Tibial artery (tissue), 4 donors: ENCODE data around the gene ASCL5.
A peak's percentile ranks its signal among the peaks of the same experiment; 100 is the strongest.

Experiments used
- DNase-seq, 2 donors: peaks; one replicate each; pipeline ENCODE4 v3.0.0-alpha.2; 2019
- H3K27ac ChIP-seq, 2 donors: fragments of 200-600 bp; sonication (generic) in 1 of 2; 1 replicate in 1 of 2; 2 replicates in 1 of 2; pipeline ENCODE4 v1.5.1; 2018 to 2019; ENCODE audit warnings: mild to moderate bottlenecking in 1 of 2
- H3K27me3 ChIP-seq, 2 donors: fragments of 200-600 bp; sonication (generic) in 1 of 2; one replicate each; pipeline versions ENCODE4 v1.5.1 to v1.6.0; 2016 to 2019
- H3K36me3 ChIP-seq, 3 donors: fragments of 200-600 bp; sonication (generic) in 2 of 3; one replicate each; pipeline ENCODE4 v1.5.1; 2016 to 2019; ENCODE audit warnings: mild to moderate bottlenecking in 2 of 3
- H3K4me1 ChIP-seq, 4 donors: fragments of 200-600 bp; sonication (generic) in 2 of 4; 1 replicate in 3 of 4; 2 replicates in 1 of 4; pipeline ENCODE4 v1.5.1; 2016 to 2019
- H3K4me3 ChIP-seq, 2 donors: fragments of 200-600 bp; sonication (generic) in 1 of 2; 1 replicate in 1 of 2; 2 replicates in 1 of 2; pipeline ENCODE4 v1.5.1; 2018 to 2019; ENCODE audit warnings: mild to moderate bottlenecking in 2 of 2
- H3K9me3 ChIP-seq, 3 donors: fragments of 200-600 bp; sonication (generic) in 1 of 3; one replicate each; pipeline ENCODE4 v1.5.1; 2016 to 2019
- CTCF ChIP-seq, 2 experiments: fragments of 200-600 bp in 1 of 2; fragments of 450-650 bp in 1 of 2; IDR thresholded peaks; one replicate each; pipeline ENCODE4 v1.5.1; 2017 to 2019; ENCODE audit warnings: antibody characterized with exemption in 2 of 2, mild to moderate bottlenecking in 1 of 2, moderate library complexity in 1 of 2
- intact Hi-C: fragments of 100-400 bp; cut with DNase I; formaldehyde crosslinking; loops from one replicate; pipeline ENCODE4 v1.15.0; 2023; ENCODE audit warnings: low total_unique reads

ASCL5 gene

DNA sequence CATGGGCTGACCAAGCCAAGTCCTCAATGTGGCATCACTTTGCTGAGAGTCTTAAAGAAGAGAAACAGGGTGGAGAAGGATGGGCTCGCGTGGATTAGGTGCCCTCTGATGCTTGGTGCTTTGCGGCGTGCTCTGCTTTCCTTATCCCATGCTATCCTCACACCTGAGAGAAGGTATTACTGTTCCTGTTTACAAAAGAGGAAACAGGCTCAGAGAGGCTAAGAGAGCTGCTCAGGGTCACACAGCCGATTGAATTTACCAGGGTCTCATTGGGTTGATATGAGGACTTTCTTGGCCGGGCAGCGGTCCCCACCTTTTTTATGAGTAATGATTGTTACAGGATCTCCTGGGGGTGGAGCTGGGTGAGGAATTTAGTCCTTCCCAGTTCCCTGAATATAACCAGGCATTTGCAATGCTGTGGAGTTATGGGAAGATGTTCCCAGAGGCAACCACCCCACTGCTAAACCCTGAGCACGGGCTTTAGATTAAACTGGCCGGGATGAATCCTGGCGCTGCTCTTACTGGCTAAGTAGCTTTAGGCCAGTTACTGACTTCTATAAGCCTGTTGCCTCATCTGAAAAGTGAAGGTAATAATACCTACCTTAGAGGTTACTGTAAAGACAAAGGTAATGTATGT, 4.5 kb downstream of the ASCL5 start:
- no peaks in the 10 kb centered on the region for H3K9me3 ChIP-seq
- H3K4me1 ChIP-seq: no peaks in the 10 kb centered on the region
- no peak for DNase-seq
- H3K27ac ChIP-seq: no peak overlapping the region
- H3K36me3 ChIP-seq: no peaks in the 10 kb centered on the region
- intact Hi-C loops: no loop called here
- no peak for TF ChIP-seq CTCF (IDR thresholded peaks at IDR 0.05)
- H3K27me3 ChIP-seq: peaks cover 0 to 48% of the 10 kb centered on the region in 2 donors
- no peak overlapping the region for H3K4me3 ChIP-seq

- intact Hi-C loops: no loop called here
- no peak overlapping the region for H3K27ac ChIP-seq
- H3K4me3 ChIP-seq: no peak overlapping the region
- peaks cover 0 to 29% of the 10 kb centered on the region in 2 donors for H3K27me3 ChIP-seq
- H3K9me3 ChIP-seq: no peaks in the 10 kb centered on the region
- no peaks in the 10 kb centered on the region for H3K36me3 ChIP-seq
- H3K4me1 ChIP-seq: peaks cover 0 to 7% (median 6%) of the 10 kb centered on the region in 4 donors
- no peak for DNase-seq
- TF ChIP-seq CTCF (IDR thresholded peaks at IDR 0.05): peak; percentile 56 to 69
Observed at GRCh38 chr1:201119206-201120197, 7.5 kb downstream of the ASCL5 start.

DNA sequence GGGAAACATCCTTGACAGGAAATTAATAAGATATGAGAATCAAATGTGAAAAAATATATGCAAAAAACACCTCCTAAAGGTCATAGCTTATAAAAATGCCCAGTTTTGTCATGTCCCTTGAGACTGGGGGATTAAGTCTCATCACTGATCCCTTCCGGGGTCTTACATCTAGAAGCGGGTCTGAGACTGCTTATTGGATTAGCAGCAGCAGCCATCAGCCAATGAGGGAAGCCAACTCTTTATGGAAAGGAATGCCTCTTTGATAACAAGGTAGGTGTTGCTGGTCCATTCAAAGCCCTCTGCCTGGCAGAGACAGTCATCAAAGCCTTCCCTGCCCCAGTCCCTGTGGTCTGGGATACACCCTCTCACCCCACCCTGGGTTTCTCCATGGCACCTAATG, 10.9 kb downstream of the ASCL5 start:
- peaks cover 0 to 4% of the 10 kb centered on the region in 2 donors for H3K27me3 ChIP-seq
- H3K4me3 ChIP-seq: no peak overlapping the region
- no peak overlapping the region for H3K27ac ChIP-seq
- intact Hi-C loops: no loop called here
- no peak for DNase-seq
- no peaks in the 10 kb centered on the region for H3K9me3 ChIP-seq
- TF ChIP-seq CTCF (IDR thresholded peaks at IDR 0.05): no peak
- H3K4me1 ChIP-seq: peaks cover 0 to 12% (median 6%) of the 10 kb centered on the region in 4 donors
- H3K36me3 ChIP-seq: no peaks in the 10 kb centered on the region

DNA sequence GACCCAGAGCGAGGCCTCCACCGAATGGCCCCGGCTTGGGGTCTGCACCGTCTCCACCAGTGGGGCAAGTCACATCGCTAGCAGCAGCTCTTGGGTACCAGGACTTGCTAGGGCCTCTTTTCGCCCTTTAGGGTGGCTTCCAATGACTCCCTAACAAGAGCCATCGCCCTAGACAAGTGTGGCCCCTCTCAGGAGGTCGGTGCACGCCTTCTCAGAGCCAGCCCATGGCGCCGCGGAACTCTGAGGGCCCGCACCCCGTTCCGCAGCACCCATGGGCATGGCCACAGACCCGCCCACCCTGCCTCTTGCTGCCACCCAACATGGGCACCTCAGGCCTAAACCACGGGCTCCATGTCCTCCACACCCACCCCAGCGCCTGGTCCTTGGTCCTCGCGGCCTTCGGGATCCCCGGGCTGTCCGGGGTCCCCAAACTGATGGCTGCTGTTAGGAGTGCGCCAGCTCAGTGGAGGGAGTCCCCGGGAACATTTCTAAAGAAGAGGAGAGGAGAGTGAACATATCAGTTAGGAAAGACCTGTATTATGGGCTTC, 11.5 kb downstream of the ASCL5 start:
- Histone ChIP-seq H3K4me3 (peak overlapping the region; percentile 52 to 60), H3K27ac (no peak overlapping the region), H3K9me3 (no peaks in the 10 kb centered on the region), H3K36me3 (no peaks in the 10 kb centered on the region), H3K4me1 (peaks cover 0 to 12% (median 6%) of the 10 kb centered on the region in 4 donors), H3K27me3 (peaks cover 0 to 4% of the 10 kb centered on the region in 2 donors)
- intact Hi-C loops: loop anchor here (2.0 kb wide), 1 partner anchor 29 kb away; no protein-coding TSS in a partner anchor
- no peak for TF ChIP-seq CTCF (IDR thresholded peaks at IDR 0.05)
- no peak for DNase-seq

GRCh38 chr1:201114245-201115131, 12.5 kb downstream of the ASCL5 start:
- intact Hi-C loops: loop anchor here (2.0 to 5.0 kb wide), 2 partner anchors 28 to 142 kb away; no protein-coding TSS in a partner anchor
- Histone ChIP-seq H3K4me3 (peak overlapping the region; percentile 52 to 60), H3K36me3 (no peaks in the 10 kb centered on the region), H3K9me3 (no peaks in the 10 kb centered on the region), H3K4me1 (peaks cover 0 to 12% (median 6%) of the 10 kb centered on the region in 4 donors), H3K27ac (peak overlapping the region; percentile 67 to 73), H3K27me3 (peaks cover 0 to 4% of the 10 kb centered on the region in 2 donors)
- peak; percentile 86 to 92 for DNase-seq
- peak; percentile 82 to 90 for TF ChIP-seq CTCF (IDR thresholded peaks at IDR 0.05)
